ENCODE results near the gene TBCE.
"Not testable (repeated sequence)": the region's sequence is repeated elsewhere in the genome, so short reads cannot be mapped to it uniquely, and the experiment has no call there.

TBCE gene

GRCh38 chr1:235468004-235468403 is 100.8 kb downstream of the TBCE start:
- no peak for DNase-seq
- H3K4ac ChIP-seq (ENCODE audit: low read depth, low read length), result no peak overlapping the region
- no peak overlapping the region for H2AK5ac ChIP-seq (ENCODE audit: low read length)
- H3K27ac ChIP-seq (ENCODE audit: low read depth, low read length), result no peak overlapping the region
- no peaks in the 10 kb centered on the region for H3K4me1 ChIP-seq (ENCODE audit: control insufficient read depth in 1 of 2, insufficient read depth in 2 of 2, low read length in 2 of 2)
- H4K8ac ChIP-seq (ENCODE audit: low read depth, low read length), result no peak overlapping the region
- H2BK120ac ChIP-seq (ENCODE audit: insufficient read depth, low read length, poor library complexity), result no peak overlapping the region
- H2BK5ac ChIP-seq (ENCODE audit: low read depth, low read length, poor library complexity), result no peak overlapping the region
- no peak overlapping the region for H3K14ac ChIP-seq (ENCODE audit: low read length)
- no peak overlapping the region for H3K4me3 ChIP-seq (ENCODE audit: low read depth, low read length)
- H3K18ac ChIP-seq (ENCODE audit: low read length), result no peak overlapping the region
- H3K23ac ChIP-seq (ENCODE audit: low read length), result no peak overlapping the region
- no peaks in the 10 kb centered on the region for H3K9me3 ChIP-seq (ENCODE audit: insufficient read depth, low read depth, low read length)
- no peaks in the 10 kb centered on the region for H3K79me2 ChIP-seq (ENCODE audit: control insufficient read depth, insufficient read depth, low read length, poor library complexity)
- H3K9ac ChIP-seq (ENCODE audit: low read length), result no peak overlapping the region
- no peak overlapping the region for H4K91ac ChIP-seq (ENCODE audit: low read depth, low read length)
- no peak overlapping the region for H4K12ac ChIP-seq (ENCODE audit: low read depth, low read length)
- no peaks in the 10 kb centered on the region for H3K79me1 ChIP-seq (ENCODE audit: low read length)
- H3K36me3 ChIP-seq (ENCODE audit: control insufficient read depth in 1 of 2, insufficient read depth in 2 of 2, low read length in 2 of 2), result peaks cover 3 to 9% of the 10 kb centered on the region in 2 experiments
- no peak overlapping the region for H3K4me2 ChIP-seq (ENCODE audit: low read length)
- H2AFZ ChIP-seq (ENCODE audit: insufficient read depth, low read length, poor library complexity), result no peak overlapping the region
- H3K27me3 ChIP-seq (ENCODE audit: insufficient read depth, low read length), result no peaks in the 10 kb centered on the region
- H2BK12ac ChIP-seq (ENCODE audit: low read length), result no peak overlapping the region
- no CpG with 5 or more reads among the region's 3 CpGs for WGBS (ENCODE audit: extremely low coverage, insufficient coverage, insufficient read length)

- Histone ChIP-seq H3K18ac (ENCODE audit: low read length) (no peak overlapping the region), H3K4me3 (ENCODE audit: low read depth, low read length) (no peak overlapping the region), H4K91ac (ENCODE audit: low read depth, low read length) (no peak overlapping the region), H3K9ac (ENCODE audit: low read length) (no peak overlapping the region), H2BK5ac (ENCODE audit: low read depth, low read length, poor library complexity) (no peak overlapping the region), H3K4me1 (ENCODE audit: control insufficient read depth in 1 of 2, insufficient read depth in 2 of 2, low read length in 2 of 2) (no peaks in the 10 kb centered on the region), H3K27me3 (ENCODE audit: insufficient read depth, low read length) (no peaks in the 10 kb centered on the region), H3K79me1 (ENCODE audit: low read length) (no peaks in the 10 kb centered on the region), H2BK120ac (ENCODE audit: insufficient read depth, low read length, poor library complexity) (no peak overlapping the region), H3K14ac (ENCODE audit: low read length) (no peak overlapping the region), H3K23ac (ENCODE audit: low read length) (no peak overlapping the region), H3K36me3 (ENCODE audit: control insufficient read depth in 1 of 2, insufficient read depth in 2 of 2, low read length in 2 of 2) (peaks cover 3 to 9% of the 10 kb centered on the region in 2 experiments), H2BK12ac (ENCODE audit: low read length) (no peak overlapping the region), H3K27ac (ENCODE audit: low read depth, low read length) (no peak overlapping the region), H4K8ac (ENCODE audit: low read depth, low read length) (no peak overlapping the region), H2AK5ac (ENCODE audit: low read length) (no peak overlapping the region), H3K4ac (ENCODE audit: low read depth, low read length) (no peak overlapping the region), H4K12ac (ENCODE audit: low read depth, low read length) (no peak overlapping the region), H3K9me3 (ENCODE audit: insufficient read depth, low read depth, low read length) (no peaks in the 10 kb centered on the region), H3K4me2 (ENCODE audit: low read length) (no peak overlapping the region), H3K79me2 (ENCODE audit: control insufficient read depth, insufficient read depth, low read length, poor library complexity) (no peaks in the 10 kb centered on the region), H2AFZ (ENCODE audit: insufficient read depth, low read length, poor library complexity) (no peak overlapping the region)
- peak; percentile 36 to 63 for DNase-seq
- WGBS (ENCODE audit: extremely low coverage, insufficient coverage, insufficient read length), result no CpG with 5 or more reads among the region's 4 CpGs
Observed at GRCh38 chr1:235468970-235469369, 101.7 kb downstream of the TBCE start.

GRCh38 chr1:235469897-235470296 is 102.7 kb downstream of the TBCE start:
- WGBS (ENCODE audit: extremely low coverage, insufficient coverage, insufficient read length), result no CpG with 5 or more reads among the region's 2 CpGs

GRCh38 chr1:235470741-235471439 is 103.7 kb downstream of the TBCE start:
- no peak overlapping the region for H3K4me3 ChIP-seq (ENCODE audit: low read depth, low read length)
- H3K27me3 ChIP-seq (ENCODE audit: insufficient read depth, low read length), result no peaks in the 10 kb centered on the region
- H2BK120ac ChIP-seq (ENCODE audit: insufficient read depth, low read length, poor library complexity), result no peak overlapping the region
- peaks cover 3 to 12% of the 10 kb centered on the region in 2 experiments for H3K36me3 ChIP-seq (ENCODE audit: control insufficient read depth in 1 of 2, insufficient read depth in 2 of 2, low read length in 2 of 2)
- no peak overlapping the region for H3K23ac ChIP-seq (ENCODE audit: low read length)
- H3K9me3 ChIP-seq (ENCODE audit: insufficient read depth, low read depth, low read length), result no peaks in the 10 kb centered on the region
- H2BK5ac ChIP-seq (ENCODE audit: low read depth, low read length, poor library complexity), result no peak overlapping the region
- no peak overlapping the region for H3K4ac ChIP-seq (ENCODE audit: low read depth, low read length)
- H3K14ac ChIP-seq (ENCODE audit: low read length), result no peak overlapping the region
- no peak overlapping the region for H2AK5ac ChIP-seq (ENCODE audit: low read length)
- DNase-seq, result no peak
- H2AFZ ChIP-seq (ENCODE audit: insufficient read depth, low read length, poor library complexity), result no peak overlapping the region
- H3K9ac ChIP-seq (ENCODE audit: low read length), result no peak overlapping the region
- no peaks in the 10 kb centered on the region for H3K4me1 ChIP-seq (ENCODE audit: control insufficient read depth in 1 of 2, insufficient read depth in 2 of 2, low read length in 2 of 2)
- WGBS (ENCODE audit: extremely low coverage, insufficient coverage, insufficient read length), result no CpG with 5 or more reads among the region's 6 CpGs
- no peaks in the 10 kb centered on the region for H3K79me2 ChIP-seq (ENCODE audit: control insufficient read depth, insufficient read depth, low read length, poor library complexity)
- H3K18ac ChIP-seq (ENCODE audit: low read length), result no peak overlapping the region
- no peak overlapping the region for H2BK12ac ChIP-seq (ENCODE audit: low read length)
- H4K12ac ChIP-seq (ENCODE audit: low read depth, low read length), result no peak overlapping the region
- H4K8ac ChIP-seq (ENCODE audit: low read depth, low read length), result no peak overlapping the region
- H4K91ac ChIP-seq (ENCODE audit: low read depth, low read length), result no peak overlapping the region
- H3K4me2 ChIP-seq (ENCODE audit: low read length), result no peak overlapping the region
- no peaks in the 10 kb centered on the region for H3K79me1 ChIP-seq (ENCODE audit: low read length)
- H3K27ac ChIP-seq (ENCODE audit: low read depth, low read length), result no peak overlapping the region

More at GRCh38 chr1:235469897-235470296, 102.7 kb downstream of the TBCE start:
- H3K18ac ChIP-seq (ENCODE audit: low read length); H3K79me2 ChIP-seq (ENCODE audit: control insufficient read depth, insufficient read depth, low read length, poor library complexity); H3K4ac ChIP-seq (ENCODE audit: low read depth, low read length); H3K4me2 ChIP-seq (ENCODE audit: low read length); H4K8ac ChIP-seq (ENCODE audit: low read depth, low read length); H2AK5ac ChIP-seq (ENCODE audit: low read length); H2AFZ ChIP-seq (ENCODE audit: insufficient read depth, low read length, poor library complexity); H3K9ac ChIP-seq (ENCODE audit: low read length); H2BK12ac ChIP-seq (ENCODE audit: low read length); H3K27me3 ChIP-seq (ENCODE audit: insufficient read depth, low read length); H3K23ac ChIP-seq (ENCODE audit: low read length); H2BK120ac ChIP-seq (ENCODE audit: insufficient read depth, low read length, poor library complexity); H3K9me3 ChIP-seq (ENCODE audit: insufficient read depth, low read depth, low read length); H4K12ac ChIP-seq (ENCODE audit: low read depth, low read length); H3K79me1 ChIP-seq (ENCODE audit: low read length); H4K91ac ChIP-seq (ENCODE audit: low read depth, low read length); H3K4me1 ChIP-seq (ENCODE audit: control insufficient read depth in 1 of 2, insufficient read depth in 2 of 2, low read length in 2 of 2); H2BK5ac ChIP-seq (ENCODE audit: low read depth, low read length, poor library complexity); H3K4me3 ChIP-seq (ENCODE audit: low read depth, low read length); H3K36me3 ChIP-seq (ENCODE audit: control insufficient read depth in 1 of 2, insufficient read depth in 2 of 2, low read length in 2 of 2); H3K14ac ChIP-seq (ENCODE audit: low read length); H3K27ac ChIP-seq (ENCODE audit: low read depth, low read length): not testable (repeated sequence)
- peak; percentile 31 to 64 for DNase-seq
